ENCODE results near the gene BRCA1. TPM values are rescaled to one million over a fixed set of nuclear protein-coding genes. Genes with fewer than 3 reads are reported as not detected.
"Not testable (repeated sequence)": the region's sequence is repeated elsewhere in the genome, so short reads cannot be mapped to it uniquely, and the experiment has no call there.

Gene BRCA1
- total RNA-seq, 1 experiment from 2014 or later, result 44.1 TPM

GRCh38 chr17:43135454-43135819 lies 10.3 kb upstream of the BRCA1 start:
- BruUV-seq (replicated peaks), result no TSS peak
- RAD21 ChIA-PET (ENCODE audit: low non-redundant PET in 1 of 2, low total read pairs in 2 of 2, uncharacterized antibody in 2 of 2, unreplicated experiment in 2 of 2), result no interaction called here
- CTCF ChIA-PET, result no interaction called here
- Histone ChIP-seq H3K4me2 (ENCODE audit: low read length) (no peak overlapping the region), H3K27me3 (ENCODE audit: insufficient read depth, low read length) (no peaks in the 10 kb centered on the region), H3K79me2 (ENCODE audit: insufficient read depth, low read length) (no peaks in the 10 kb centered on the region; the same call in 1 of the 2 replicates), H3K9ac (ENCODE audit: low read length) (no peak overlapping the region), H4K20me1 (ENCODE audit: insufficient read depth) (no peaks in the 10 kb centered on the region), H3K9me3 (ENCODE audit: control insufficient read depth in 1 of 2, insufficient read depth in 1 of 2, low read depth in 1 of 2, low read length in 2 of 2) (no peaks in the 10 kb centered on the region), H3K4me3 (replicated peaks in 1 of 2; ENCODE audit: low read depth in 1 of 2, low read length in 2 of 2) (no peak overlapping the region), H3K36me3 (ENCODE audit: control insufficient read depth in 1 of 2, insufficient read depth in 2 of 2, low read length in 2 of 2) (peaks cover 6 to 14% of the 10 kb centered on the region in 2 experiments; a peak in 1 of 4 replicates), H2AFZ (ENCODE audit: low read depth, low read length, poor library complexity, severe bottlenecking) (no peak overlapping the region), H3K4me1 (ENCODE audit: control insufficient read depth in 1 of 2, insufficient read depth in 2 of 2, low read length in 2 of 2) (peaks cover 4 to 6% of the 10 kb centered on the region in 2 experiments), H3K27ac (ENCODE audit: low read depth, low read length) (no peak overlapping the region), H3K9me2 (ENCODE audit: insufficient read depth) (no peaks in the 10 kb centered on the region)
- intact Hi-C loops (cut with micrococcal nuclease), result no loop called here
- DNase-seq (ENCODE audit: low read depth, low spot score), result no peak
- ATAC-seq, result no peak
- POLR2A ChIA-PET, result no interaction called here
- TF ChIP-seq JUND (IDR thresholded peaks at IDR 0.05) (no peak), POLR2A (IDR thresholded peaks at IDR 0.05; ENCODE audit: borderline replicate concordance, extremely low read depth, insufficient read depth, insufficient read length) (no peak), CTCF (IDR thresholded peaks at IDR 0.05 in 2 of 3, conservative IDR thresholded peaks at IDR 0.05 in 1 of 3; ENCODE audit: borderline replicate concordance in 1 of 3, insufficient read depth in 1 of 3, low read depth in 2 of 3, low read length in 2 of 3) (no peak), POLR2AphosphoS5 (IDR thresholded peaks at IDR 0.05; ENCODE audit: low read depth, low read length) (no peak; the same call in 1 of the 2 replicates), FOSL1 (IDR thresholded peaks at IDR 0.05; ENCODE audit: low read depth) (no peak), EZH2 (IDR thresholded peaks at IDR 0.05) (no peak)

GRCh38 chr17:43134774-43135453 lies 9.8 kb upstream of the BRCA1 start:
- no TSS peak for BruUV-seq (replicated peaks)
- ATAC-seq (no peak), DNase-seq (ENCODE audit: low read depth, low spot score) (no peak)
- POLR2A ChIA-PET, result no interaction called here
- Histone ChIP-seq H3K9me2 (ENCODE audit: insufficient read depth) (no peaks in the 10 kb centered on the region), H3K36me3 (ENCODE audit: control insufficient read depth in 1 of 2, insufficient read depth in 2 of 2, low read length in 2 of 2) (peaks cover 6 to 14% of the 10 kb centered on the region in 2 experiments; a peak in 1 of 4 replicates), H2AFZ (ENCODE audit: low read depth, low read length, poor library complexity, severe bottlenecking) (no peak overlapping the region), H3K4me2 (ENCODE audit: low read length) (no peak overlapping the region), H4K20me1 (ENCODE audit: insufficient read depth) (no peaks in the 10 kb centered on the region), H3K27ac (ENCODE audit: low read depth, low read length) (no peak overlapping the region), H3K79me2 (ENCODE audit: insufficient read depth, low read length) (peaks cover 1% of the 10 kb centered on the region; the same call in 1 of the 2 replicates), H3K9ac (ENCODE audit: low read length) (no peak overlapping the region), H3K9me3 (ENCODE audit: control insufficient read depth in 1 of 2, insufficient read depth in 1 of 2, low read depth in 1 of 2, low read length in 2 of 2) (no peaks in the 10 kb centered on the region), H3K4me1 (ENCODE audit: control insufficient read depth in 1 of 2, insufficient read depth in 2 of 2, low read length in 2 of 2) (peaks cover 4 to 6% of the 10 kb centered on the region in 2 experiments), H3K4me3 (replicated peaks in 1 of 2; ENCODE audit: low read depth in 1 of 2, low read length in 2 of 2) (no peak overlapping the region), H3K27me3 (ENCODE audit: insufficient read depth, low read length) (no peaks in the 10 kb centered on the region)
- CTCF ChIA-PET, result no interaction called here
- intact Hi-C loops (cut with micrococcal nuclease), result no loop called here
- TF ChIP-seq POLR2AphosphoS5 (IDR thresholded peaks at IDR 0.05; ENCODE audit: low read depth, low read length), result peak; percentile 26; the same call in 1 of the 2 replicates
- no peak for TF ChIP-seq EZH2phosphoT487 (IDR thresholded peaks at IDR 0.05; ENCODE audit: borderline replicate concordance)
- RAD21 ChIA-PET (ENCODE audit: low non-redundant PET in 1 of 2, low total read pairs in 2 of 2, uncharacterized antibody in 2 of 2, unreplicated experiment in 2 of 2), result no interaction called here

- H3K4me3 ChIP-seq (replicated peaks in 1 of 2; ENCODE audit: low read depth in 1 of 2, low read length in 2 of 2); ATAC-seq; H3K4me2 ChIP-seq (ENCODE audit: low read length); intact Hi-C loops (cut with micrococcal nuclease); H2AFZ ChIP-seq (ENCODE audit: low read depth, low read length, poor library complexity, severe bottlenecking); H3K9me3 ChIP-seq (ENCODE audit: control insufficient read depth in 1 of 2, insufficient read depth in 1 of 2, low read depth in 1 of 2, low read length in 2 of 2); H3K9ac ChIP-seq (ENCODE audit: low read length); H3K9me2 ChIP-seq (ENCODE audit: insufficient read depth); H3K27ac ChIP-seq (ENCODE audit: low read depth, low read length); RAD21 ChIA-PET (ENCODE audit: low non-redundant PET in 1 of 2, low total read pairs in 2 of 2, uncharacterized antibody in 2 of 2, unreplicated experiment in 2 of 2); H4K20me1 ChIP-seq (ENCODE audit: insufficient read depth); BruUV-seq (replicated peaks); H3K4me1 ChIP-seq (ENCODE audit: control insufficient read depth in 1 of 2, insufficient read depth in 2 of 2, low read length in 2 of 2); H3K27me3 ChIP-seq (ENCODE audit: insufficient read depth, low read length); CTCF ChIA-PET; POLR2A ChIA-PET; DNase-seq (ENCODE audit: low read depth, low spot score): not testable (repeated sequence)
- Histone ChIP-seq H3K79me2 (ENCODE audit: insufficient read depth, low read length) (peaks cover 10% of the 10 kb centered on the region), H3K36me3 (ENCODE audit: control insufficient read depth in 1 of 2, insufficient read depth in 2 of 2, low read length in 2 of 2) (peaks cover 6 to 14% of the 10 kb centered on the region in 2 experiments; a peak in 1 of 4 replicates)
Observed at GRCh38 chr17:43133439-43133838, 8.3 kb upstream of the BRCA1 start.
